Stimulated activated CD8-positive, alpha-beta memory T cell treated with anti-CD3 and anti-CD28 coated beads, Interleukin-7, amount 100 ng/mL, for 4 hours (primary cell): ENCODE results near the gene ARID3A.
"Not testable (repeated sequence)": the region's sequence is repeated elsewhere in the genome, so short reads cannot be mapped to it uniquely, and the experiment has no call there.

ENCODE experiments used
- DNase-seq, 2 donors: peaks; one replicate each; pipeline ENCODE4 v3.0.0-alpha.2; 2020; ENCODE audit warnings: low read depth in 2 of 2

Gene ARID3A

GRCh38 chr19:925526-926322 is at the start of gene ARID3A:
Gene ARID3A (plus strand): TSS chr19:926035. CDS start chr19:929529, 3,494 bp downstream.
- peak; percentile 40 to 73 for DNase-seq

GRCh38 chr19:876089-876488 is 49.7 kb upstream of the ARID3A start:
- DNase-seq = no peak

GRCh38 chr19:876780-877314 is 49.0 kb upstream of the ARID3A start:
- no peak for DNase-seq

GRCh38 chr19:877992-878660 is 47.7 kb upstream of the ARID3A start:
- DNase-seq = not testable (repeated sequence)

- DNase-seq = not testable (repeated sequence)
Measured at GRCh38 chr19:878751-879561, 46.9 kb upstream of the ARID3A start.

- no peak for DNase-seq
Measured at GRCh38 chr19:879711-880438, 46.0 kb upstream of the ARID3A start.

- no peak for DNase-seq
Measured at GRCh38 chr19:881385-882071, 44.3 kb upstream of the ARID3A start.

GRCh38 chr19:882871-883497 is 42.9 kb upstream of the ARID3A start:
- no peak for DNase-seq

- DNase-seq = no peak
Measured at GRCh38 chr19:883661-884211, 42.1 kb upstream of the ARID3A start.

- DNase-seq = no peak
Measured at GRCh38 chr19:884420-885211, 41.2 kb upstream of the ARID3A start.

GRCh38 chr19:885536-886224 is 40.2 kb upstream of the ARID3A start:
- DNase-seq = no peak

- no peak for DNase-seq
Measured at GRCh38 chr19:887072-887471, 38.8 kb upstream of the ARID3A start.

- no peak for DNase-seq
Measured at GRCh38 chr19:887599-887998, 38.2 kb upstream of the ARID3A start.

- peak in 1 of 2 donors; percentile 46 for DNase-seq
Measured at GRCh38 chr19:888581-889385, 37.1 kb upstream of the ARID3A start.

GRCh38 chr19:889662-890295 is 36.1 kb upstream of the ARID3A start:
- no peak for DNase-seq

GRCh38 chr19:890831-891230 is 35.0 kb upstream of the ARID3A start:
- no peak for DNase-seq
